Mucosa of stomach (tissue), 1 donor: Measurements from ENCODE around the gene TAPT1.

Source experiments
- H3K27me3 ChIP-seq: one replicate; pipeline ENCODE4 v1.7.0; 2013; ENCODE audit warnings: mild to moderate bottlenecking, low read length; ENCODE audit not compliant: control insufficient read depth, insufficient read depth
- H3K36me3 ChIP-seq: one replicate; pipeline ENCODE4 v1.7.0; 2013; ENCODE audit warnings: low read length; ENCODE audit not compliant: control insufficient read depth, insufficient read depth
- H3K4me1 ChIP-seq: one replicate; pipeline ENCODE4 v1.7.0; 2013; ENCODE audit warnings: mild to moderate bottlenecking, low read length; ENCODE audit not compliant: control insufficient read depth, insufficient read depth
- H3K4me3 ChIP-seq: one replicate; pipeline ENCODE4 v1.7.0; 2013; ENCODE audit warnings: low read length
- H3K9ac ChIP-seq: one replicate; pipeline ENCODE4 v1.7.0; 2013; ENCODE audit warnings: mild to moderate bottlenecking, low read length, moderate library complexity
- H3K9me3 ChIP-seq: one replicate; pipeline ENCODE4 v1.7.0; 2013; ENCODE audit warnings: mild to moderate bottlenecking, low read length, moderate library complexity; ENCODE audit not compliant: control insufficient read depth
- donor health status: Pancreatic carcinoma.

Gene TAPT1

GRCh38 chr4:16261313-16261878 lies 35.1 kb upstream of the TAPT1 start:
- H3K4me3 ChIP-seq = no peak overlapping the region
- no peaks in the 10 kb centered on the region for H3K36me3 ChIP-seq
- no peaks in the 10 kb centered on the region for H3K9me3 ChIP-seq
- H3K4me1 ChIP-seq = no peaks in the 10 kb centered on the region
- no peak overlapping the region for H3K9ac ChIP-seq
- H3K27me3 ChIP-seq = no peaks in the 10 kb centered on the region

- H3K36me3 ChIP-seq = no peaks in the 10 kb centered on the region
- H3K4me3 ChIP-seq = no peak overlapping the region
- no peaks in the 10 kb centered on the region for H3K4me1 ChIP-seq
- no peaks in the 10 kb centered on the region for H3K27me3 ChIP-seq
- no peak overlapping the region for H3K9ac ChIP-seq
- no peaks in the 10 kb centered on the region for H3K9me3 ChIP-seq
Measured at GRCh38 chr4:16259889-16260246, 33.6 kb upstream of the TAPT1 start.

- H3K9me3 ChIP-seq = no peaks in the 10 kb centered on the region
- no peaks in the 10 kb centered on the region for H3K36me3 ChIP-seq
Measured at GRCh38 chr4:16259241-16259888, 33.1 kb upstream of the TAPT1 start.

GRCh38 chr4:16257611-16258010 lies 31.3 kb upstream of the TAPT1 start:
- no peak overlapping the region for H3K4me3 ChIP-seq
- no peaks in the 10 kb centered on the region for H3K27me3 ChIP-seq
- no peaks in the 10 kb centered on the region for H3K4me1 ChIP-seq
- H3K36me3 ChIP-seq = no peaks in the 10 kb centered on the region
- H3K9ac ChIP-seq = no peak overlapping the region
- H3K9me3 ChIP-seq = no peaks in the 10 kb centered on the region

More at GRCh38 chr4:16259241-16259888, 33.1 kb upstream of the TAPT1 start:
- no peaks in the 10 kb centered on the region for H3K4me1 ChIP-seq
- H3K4me3 ChIP-seq = no peak overlapping the region
- no peak overlapping the region for H3K9ac ChIP-seq
- H3K27me3 ChIP-seq = no peaks in the 10 kb centered on the region

GRCh38 chr4:16256343-16256742 lies 30.1 kb upstream of the TAPT1 start:
- H3K4me1 ChIP-seq = no peaks in the 10 kb centered on the region
- no peaks in the 10 kb centered on the region for H3K36me3 ChIP-seq
- no peaks in the 10 kb centered on the region for H3K9me3 ChIP-seq
- no peaks in the 10 kb centered on the region for H3K27me3 ChIP-seq
- H3K4me3 ChIP-seq = no peak overlapping the region
- no peak overlapping the region for H3K9ac ChIP-seq

- Histone ChIP-seq H3K36me3 (no peaks in the 10 kb centered on the region), H3K9ac (no peak overlapping the region), H3K4me3 (no peak overlapping the region), H3K4me1 (peaks cover 3% of the 10 kb centered on the region), H3K9me3 (no peaks in the 10 kb centered on the region), H3K27me3 (no peaks in the 10 kb centered on the region)
Measured at GRCh38 chr4:16255730-16256129, 29.5 kb upstream of the TAPT1 start.

GRCh38 chr4:16253127-16253960 lies 27.1 kb upstream of the TAPT1 start:
- H3K4me3 ChIP-seq = no peak overlapping the region
- H3K4me1 ChIP-seq = peaks cover 10% of the 10 kb centered on the region
- no peaks in the 10 kb centered on the region for H3K27me3 ChIP-seq
- no peak overlapping the region for H3K9ac ChIP-seq
- no peaks in the 10 kb centered on the region for H3K9me3 ChIP-seq
- no peaks in the 10 kb centered on the region for H3K36me3 ChIP-seq

GRCh38 chr4:16250661-16251365 lies 24.5 kb upstream of the TAPT1 start:
- H3K9ac ChIP-seq = no peak overlapping the region
- H3K36me3 ChIP-seq = no peaks in the 10 kb centered on the region
- H3K9me3 ChIP-seq = no peaks in the 10 kb centered on the region
- H3K4me1 ChIP-seq = peaks cover 10% of the 10 kb centered on the region
- H3K27me3 ChIP-seq = no peaks in the 10 kb centered on the region
- no peak overlapping the region for H3K4me3 ChIP-seq

- H3K27me3 ChIP-seq = no peaks in the 10 kb centered on the region
- no peaks in the 10 kb centered on the region for H3K36me3 ChIP-seq
- no peak overlapping the region for H3K4me3 ChIP-seq
- no peak overlapping the region for H3K9ac ChIP-seq
- H3K4me1 ChIP-seq = peaks cover 10% of the 10 kb centered on the region
- no peaks in the 10 kb centered on the region for H3K9me3 ChIP-seq
Measured at GRCh38 chr4:16248605-16249004, 22.3 kb upstream of the TAPT1 start.

- Histone ChIP-seq H3K4me3 (no peak overlapping the region), H3K9ac (no peak overlapping the region), H3K4me1 (peaks cover 2% of the 10 kb centered on the region), H3K36me3 (no peaks in the 10 kb centered on the region), H3K9me3 (no peaks in the 10 kb centered on the region), H3K27me3 (no peaks in the 10 kb centered on the region)
Measured at GRCh38 chr4:16245241-16245640, 19.0 kb upstream of the TAPT1 start.

GRCh38 chr4:16243285-16243684 lies 17.0 kb upstream of the TAPT1 start:
- no peaks in the 10 kb centered on the region for H3K4me1 ChIP-seq
- H3K9me3 ChIP-seq = no peaks in the 10 kb centered on the region
- no peaks in the 10 kb centered on the region for H3K27me3 ChIP-seq
- H3K9ac ChIP-seq = no peak overlapping the region
- H3K4me3 ChIP-seq = no peak overlapping the region
- no peaks in the 10 kb centered on the region for H3K36me3 ChIP-seq

- Histone ChIP-seq H3K4me1 (no peaks in the 10 kb centered on the region), H3K27me3 (no peaks in the 10 kb centered on the region), H3K9ac (no peak overlapping the region), H3K9me3 (no peaks in the 10 kb centered on the region), H3K36me3 (no peaks in the 10 kb centered on the region), H3K4me3 (no peak overlapping the region)
Measured at GRCh38 chr4:16240300-16240699, 14.0 kb upstream of the TAPT1 start.
